H1 (cell line): ENCODE measurements around the gene AGAP1. TPM values are rescaled to one million over a fixed set of nuclear protein-coding genes. Genes with fewer than 3 reads are reported as not detected.

Source experiments
- CREB1 ChIP-seq: IDR thresholded peaks from 2 replicates; pipeline ENCODE4 v1.6.1; 2012; ENCODE audit warnings: inconsistent platforms
- CTBP2 ChIP-seq: IDR thresholded peaks from 2 replicates; pipeline ENCODE4 v1.7.0; 2011; ENCODE audit warnings: borderline replicate concordance, mild to moderate bottlenecking, moderate library complexity, mixed read lengths, low read length; ENCODE audit not compliant: insufficient read depth, insufficient read length
- EZH2 ChIP-seq: fragments of 200-600 bp; sonication (generic); IDR thresholded peaks from 2 replicates; pipeline ENCODE4 v1.7.1; 2012; ENCODE audit warnings: low read depth, mild to moderate bottlenecking, moderate library complexity, low read length, inconsistent platforms; ENCODE audit not compliant: severe bottlenecking
- GABPA ChIP-seq: IDR thresholded peaks from 2 replicates; pipeline ENCODE4 v1.6.1; 2011; ENCODE audit warnings: mild to moderate bottlenecking, low read length, moderate library complexity, borderline replicate concordance; ENCODE audit not compliant: insufficient read depth
- PHF8 ChIP-seq: fragments of 200-600 bp; sonication (generic); conservative IDR thresholded peaks from 2 replicates; pipeline ENCODE4 v1.7.1; 2012; ENCODE audit warnings: low read depth, mild to moderate bottlenecking, inconsistent platforms, low read length, moderate library complexity
- SP2 ChIP-seq: IDR thresholded peaks from 2 replicates; pipeline ENCODE4 v1.6.1; 2012; ENCODE audit warnings: mild to moderate bottlenecking, low read length, inconsistent platforms
- SP4 ChIP-seq: IDR thresholded peaks from 2 replicates; pipeline ENCODE4 v1.6.1; 2012; ENCODE audit warnings: low read length, inconsistent platforms
- polyA plus RNA-seq, 7 experiments: library from polyadenylated mRNA; depleted of rRNA in 3 of 7; stranded (reverse) in 5 of 7; unstranded in 2 of 7; fragments of >200 nt in 5 of 7; fragments of 200-250 nt in 2 of 7; gene quantifications; 1 replicate in 5 of 7; 2 replicates in 1 of 7; 4 replicates in 1 of 7; pipeline versions ENCODE4 v1.2.1 to v1.2.3, GENCODE V29; 2011 to 2013; ENCODE audit warnings: missing spikeins in 2 of 7, mixed read lengths in 2 of 7
- total RNA-seq: library from RNA; stranded (reverse); fragmentation: NEBNext Ultra II Directional; extraction: Animal tissue kit (Norgen Biotek cat#: 25700); gene quantifications from 2 replicates; pipeline ENCODE4 v1.2.1, GENCODE V29; 2021

AGAP1 gene
- total and polyA plus RNA-seq, 2 of the 8 experiments (the other 6 are each of a cell fraction or from before 2014, with no cell fraction given): 18.1 to 39.4 TPM

DNA sequence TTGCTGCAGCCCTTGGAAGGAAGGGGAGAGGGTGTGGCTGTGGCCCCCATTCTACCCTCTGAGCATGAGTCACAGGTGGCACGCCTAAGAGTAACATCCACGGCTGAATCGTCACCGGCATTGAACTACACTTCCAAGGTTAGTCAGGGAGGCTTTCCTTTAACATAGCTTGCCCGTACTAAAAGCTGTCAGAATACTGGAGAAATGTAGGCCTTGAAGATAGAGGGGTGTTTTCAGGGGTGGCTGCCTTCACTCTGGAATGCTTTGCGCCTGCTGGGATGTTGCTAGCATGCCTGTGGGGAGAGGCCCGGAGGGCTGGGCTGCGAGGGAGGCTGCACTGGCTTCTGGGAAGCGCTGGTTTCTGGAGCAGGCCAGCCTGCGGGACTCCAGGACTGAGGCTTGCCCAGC is 333.7 kb downstream of the AGAP1 start (continued):
- no peak for TF ChIP-seq CREB1
- no peak for TF ChIP-seq PHF8
- TF ChIP-seq GABPA: no peak
- no peak for TF ChIP-seq SP4
- TF ChIP-seq EZH2: no peak
- TF ChIP-seq SP2: no peak
- TF ChIP-seq CTBP2: no peak
